NCI-H146 (cell line): ENCODE measurements around the gene LRIG2.

Experiments used
- DNase-seq: peaks from one replicate; lab custom pipeline; 2025; lab: John Stamatoyannopoulos, UW

Gene LRIG2

GRCh38 chr1:113170519-113170918, 97.5 kb downstream of the LRIG2 start:
- no peak for DNase-seq

GRCh38 chr1:113178106-113178505, 105.1 kb downstream of the LRIG2 start:
- DNase-seq = no peak

GRCh38 chr1:113178522-113178921, 105.5 kb downstream of the LRIG2 start:
- no peak for DNase-seq
